Ishikawa (cell line): ENCODE results near the gene ZP1.

ENCODE experiments used
- CEBPB ChIP-seq: IDR thresholded peaks from 2 replicates; pipeline ENCODE4 v1.6.1; 2012
- CREB1 ChIP-seq: IDR thresholded peaks from 2 replicates; pipeline ENCODE4 v1.6.1; 2012; ENCODE audit warnings: low read depth
- EGR1 ChIP-seq: IDR thresholded peaks from 2 replicates; pipeline ENCODE4 v1.6.1; 2012
- EP300 ChIP-seq: IDR thresholded peaks from 2 replicates; pipeline ENCODE4 v1.6.1; 2012; ENCODE audit warnings: borderline replicate concordance
- FOXM1 ChIP-seq: IDR thresholded peaks from 2 replicates; pipeline ENCODE4 v1.6.1; 2012; ENCODE audit warnings: low read depth, borderline replicate concordance
- MAX ChIP-seq: IDR thresholded peaks from 2 replicates; pipeline ENCODE4 v1.6.1; 2012
- NFIC ChIP-seq: IDR thresholded peaks from 2 replicates; pipeline ENCODE4 v1.6.1; 2012
- RAD21 ChIP-seq: IDR thresholded peaks from 2 replicates; pipeline ENCODE4 v1.6.1; 2012; ENCODE audit warnings: low read depth
- REST ChIP-seq: IDR thresholded peaks from 2 replicates; pipeline ENCODE4 v1.6.1; 2012; ENCODE audit warnings: low read depth, mild to moderate bottlenecking
- TAF1 ChIP-seq: IDR thresholded peaks from 2 replicates; pipeline ENCODE4 v1.6.1; 2012; ENCODE audit warnings: low read depth, mild to moderate bottlenecking
- TCF12 ChIP-seq: IDR thresholded peaks from 2 replicates; pipeline ENCODE4 v1.6.1; 2012; ENCODE audit warnings: low read depth
- TEAD4 ChIP-seq: IDR thresholded peaks from 2 replicates; pipeline ENCODE4 v1.6.1; 2012
- YY1 ChIP-seq: IDR thresholded peaks from 2 replicates; pipeline ENCODE4 v1.6.1; 2012; ENCODE audit warnings: low read depth
- ZBTB7A ChIP-seq: IDR thresholded peaks from 2 replicates; pipeline ENCODE4 v1.6.1; 2012; ENCODE audit warnings: low read depth
- TF ChIP-seq, protein P1 (sequence below): IDR thresholded peaks from 2 replicates; pipeline ENCODE4 v1.6.1; 2012

Gene ZP1

GRCh38 chr11:60879104-60879503 is 11.8 kb downstream of the ZP1 start:
- TF ChIP-seq EGR1 (no peak), TAF1 (no peak), ZBTB7A (no peak), FOXM1 (no peak), EP300 (no peak), CEBPB (no peak), RAD21 (no peak), TEAD4 (no peak), MAX (no peak), YY1 (no peak), NFIC (no peak), CREB1 (no peak), TCF12 (no peak), REST (no peak)
- TF ChIP-seq, protein P1, sequence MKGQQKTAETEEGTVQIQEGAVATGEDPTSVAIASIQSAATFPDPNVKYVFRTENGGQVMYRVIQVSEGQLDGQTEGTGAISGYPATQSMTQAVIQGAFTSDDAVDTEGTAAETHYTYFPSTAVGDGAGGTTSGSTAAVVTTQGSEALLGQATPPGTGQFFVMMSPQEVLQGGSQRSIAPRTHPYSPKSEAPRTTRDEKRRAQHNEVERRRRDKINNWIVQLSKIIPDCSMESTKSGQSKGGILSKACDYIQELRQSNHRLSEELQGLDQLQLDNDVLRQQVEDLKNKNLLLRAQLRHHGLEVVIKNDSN: no peak

DNA sequence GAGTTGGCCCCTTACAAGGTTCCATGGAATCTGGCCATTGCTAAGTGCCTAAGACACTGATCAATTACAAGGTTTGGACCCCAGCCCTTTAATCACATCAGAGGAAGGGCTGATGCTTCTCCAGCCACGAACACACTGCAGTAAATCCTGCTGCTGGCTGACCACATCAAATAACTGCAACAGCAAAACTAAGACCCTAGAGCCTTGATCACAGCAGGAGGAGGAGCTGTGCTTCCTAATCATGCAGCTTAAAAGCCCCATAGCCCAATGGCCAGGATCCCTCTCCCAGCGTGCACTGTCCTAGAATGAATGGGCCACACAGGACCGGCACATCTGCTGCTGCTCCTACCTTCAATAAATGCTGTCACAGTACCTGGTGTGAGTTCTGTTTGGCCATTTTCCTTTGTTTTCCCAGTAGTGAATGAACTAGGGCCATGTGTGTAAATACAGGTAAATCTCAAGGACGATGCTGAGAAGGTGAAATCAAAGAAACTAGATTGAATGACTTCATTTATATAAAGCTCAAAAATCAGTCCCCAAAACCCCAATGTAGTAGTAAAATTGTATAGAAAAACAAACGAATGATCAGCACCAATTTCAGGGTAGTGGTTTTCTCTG is 12.7 kb downstream of the ZP1 start:
- TF ChIP-seq ZBTB7A (no peak), CREB1 (no peak), TCF12 (no peak), EGR1 (no peak), CEBPB (no peak), TEAD4 (no peak), EP300 (no peak), MAX (no peak), NFIC (no peak), RAD21 (no peak), REST (no peak), FOXM1 (no peak), YY1 (no peak), TAF1 (no peak)
- TF ChIP-seq, protein P1: no peak

DNA sequence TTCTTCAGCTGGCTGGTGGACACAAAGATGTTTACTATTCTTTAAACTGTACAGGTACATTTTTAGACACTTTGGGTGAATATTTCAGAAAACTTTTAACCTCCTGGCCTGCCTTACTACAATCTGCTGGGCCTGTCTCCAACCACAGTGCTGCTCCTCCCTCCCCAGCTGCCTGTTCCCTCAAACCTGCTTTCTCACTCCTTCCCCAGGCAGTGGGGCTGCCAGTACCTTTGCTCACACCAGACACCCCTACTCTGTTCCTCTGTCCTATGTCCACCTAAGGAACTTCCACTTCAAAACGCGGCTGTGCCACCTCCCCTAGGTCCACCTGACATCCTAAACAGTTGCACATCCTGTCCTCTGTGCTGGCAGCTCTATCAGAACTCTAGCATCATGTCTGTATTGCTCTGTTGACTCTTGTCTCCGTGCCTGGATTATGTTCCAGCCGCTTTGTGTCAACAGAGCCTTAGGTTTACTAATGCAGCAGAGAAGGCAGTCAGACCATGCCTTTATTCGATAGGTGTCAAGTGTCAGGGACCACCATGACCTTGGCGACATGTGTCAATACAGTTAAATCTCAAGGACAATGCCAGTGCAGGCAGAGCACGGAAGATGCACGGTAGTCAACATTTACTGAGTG is 13.4 kb downstream of the ZP1 start:
- TF ChIP-seq ZBTB7A: no peak
- TF ChIP-seq TAF1: no peak
- TF ChIP-seq, protein P1: no peak
- no peak for TF ChIP-seq EGR1
- no peak for TF ChIP-seq EP300
- no peak for TF ChIP-seq CREB1
- TF ChIP-seq NFIC: no peak
- TF ChIP-seq FOXM1: no peak
- TF ChIP-seq REST: no peak
- no peak for TF ChIP-seq YY1
- TF ChIP-seq MAX: no peak
- no peak for TF ChIP-seq RAD21
- TF ChIP-seq TCF12: no peak
- no peak for TF ChIP-seq TEAD4
- TF ChIP-seq CEBPB: no peak
